Measurements from ENCODE around the gene SLC15A4.

The SLC15A4 gene

DNA sequence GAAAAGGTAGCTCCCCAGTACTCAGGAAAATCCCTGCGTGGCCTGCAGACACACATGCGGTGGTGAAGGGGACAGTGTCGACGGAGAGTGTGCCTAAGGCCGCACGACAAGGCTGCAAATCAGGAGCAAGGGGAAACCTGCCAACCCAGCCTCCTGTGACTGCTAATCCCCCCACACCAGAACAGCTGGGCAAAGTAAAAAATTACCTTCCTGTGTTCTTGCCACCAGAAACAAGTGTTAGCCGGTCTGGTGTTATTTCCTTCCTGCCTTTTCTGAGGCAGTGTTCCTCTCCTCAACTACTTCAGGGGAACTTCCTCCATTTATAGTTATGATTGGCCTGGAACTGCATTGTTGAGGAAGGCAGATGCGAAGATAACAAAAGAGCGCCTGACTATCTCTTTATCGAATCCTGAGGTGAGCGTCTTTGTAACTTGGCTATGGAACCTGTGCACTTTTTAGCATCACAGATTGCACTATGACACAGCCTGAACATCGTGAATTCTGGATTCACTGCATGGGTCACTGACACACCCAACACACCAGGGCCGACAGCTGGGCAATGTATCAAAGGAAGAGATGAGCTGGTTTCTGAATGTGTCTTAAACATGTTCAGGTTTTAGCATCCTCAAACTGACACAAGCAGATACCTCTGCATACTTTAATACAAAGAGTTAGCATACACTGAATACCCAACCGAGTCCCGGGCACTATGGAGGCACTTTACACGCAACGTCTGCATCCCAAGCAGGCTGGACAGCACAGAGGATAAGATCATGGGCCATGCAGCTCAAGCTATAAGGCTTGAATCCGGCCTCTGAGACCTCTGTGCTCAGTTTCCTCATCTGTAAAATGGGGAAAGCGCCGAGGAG lies 28.9 kb downstream of the SLC15A4 start:
- no peak for DNase-seq (ENCODE audit: low read depth)

GRCh38 chr12:128793701-128794100 lies 30.1 kb downstream of the SLC15A4 start:
- no peak for DNase-seq (ENCODE audit: low read depth)

DNA sequence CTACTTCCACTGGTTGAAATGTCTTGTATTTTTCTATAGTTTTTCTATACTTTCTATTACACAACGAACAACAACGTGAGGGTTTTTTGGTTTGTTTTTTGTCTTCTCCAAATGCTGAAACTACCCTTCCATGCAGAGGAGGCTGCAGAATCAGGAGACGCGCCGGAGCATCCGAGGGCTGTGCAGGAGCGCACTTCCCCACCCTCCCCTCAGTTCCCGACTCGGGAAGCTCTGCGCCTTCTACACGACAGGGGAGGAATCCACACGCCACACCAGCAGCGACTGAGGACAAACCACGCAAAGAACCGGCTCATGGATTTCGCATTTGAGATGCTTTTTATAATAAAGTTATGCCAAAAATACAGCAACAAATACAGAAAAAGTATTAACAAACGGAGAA lies 30.9 kb downstream of the SLC15A4 start:
- no peak for DNase-seq (ENCODE audit: low read depth)

- no peak for DNase-seq (ENCODE audit: low read depth)
Observed at GRCh38 chr12:128792398-128792797, 31.4 kb downstream of the SLC15A4 start.

- DNase-seq (ENCODE audit: low read depth) = peak; percentile 29
Observed at GRCh38 chr12:128791395-128792322, 32.1 kb downstream of the SLC15A4 start.

- DNase-seq (ENCODE audit: low read depth) = peak; percentile 40
Observed at GRCh38 chr12:128790653-128791373, 32.9 kb downstream of the SLC15A4 start.

GRCh38 chr12:128790221-128790620 lies 33.5 kb downstream of the SLC15A4 start:
- no peak for DNase-seq (ENCODE audit: low read depth)

DNA sequence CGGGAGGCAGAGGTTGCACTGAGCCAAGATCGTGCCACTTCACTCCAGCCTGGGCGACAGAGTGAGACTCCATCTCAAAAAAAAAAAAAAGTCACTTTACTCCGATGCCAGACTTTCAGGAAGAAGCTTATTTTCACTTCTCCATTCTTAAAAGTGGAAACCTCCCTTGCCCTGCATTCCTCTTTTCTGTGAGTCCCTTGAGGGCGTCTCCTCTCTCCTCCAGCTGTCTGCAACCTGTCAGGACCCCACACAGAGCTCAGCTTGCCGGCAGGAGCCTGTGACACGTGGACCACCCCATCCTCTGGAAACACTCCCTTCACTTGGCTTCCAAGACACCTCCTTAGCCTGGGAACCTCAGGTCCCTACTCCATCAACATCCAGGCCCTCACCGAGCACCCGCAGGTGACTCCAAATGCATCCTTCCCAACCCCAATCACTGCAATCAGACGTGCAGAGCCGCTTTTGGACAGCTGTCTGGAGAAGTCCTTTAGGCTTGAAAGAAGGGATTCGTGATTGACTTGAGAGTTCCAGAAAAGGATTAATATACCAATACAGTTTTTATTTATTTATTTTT lies 34.3 kb downstream of the SLC15A4 start:
- DNase-seq (ENCODE audit: low read depth) = no peak

DNA sequence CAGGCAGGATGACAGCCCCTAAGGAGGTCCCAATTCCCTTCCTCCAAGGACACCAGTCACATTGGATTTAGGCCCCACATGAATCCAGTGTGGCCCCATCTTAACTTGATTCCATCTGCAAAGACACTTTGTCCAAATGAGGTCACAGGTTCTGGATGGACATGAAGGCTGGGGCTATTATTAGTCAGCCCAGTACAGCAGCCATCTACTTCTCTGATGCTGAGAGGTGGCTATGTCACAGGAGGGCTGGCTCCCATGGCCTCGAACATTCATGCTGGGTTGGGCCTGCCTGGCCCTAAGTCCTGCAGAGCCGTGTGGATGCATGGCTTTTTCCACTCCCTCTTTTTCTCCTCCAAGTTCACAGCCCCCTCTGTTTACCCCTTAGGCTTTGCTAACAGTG lies 35.9 kb downstream of the SLC15A4 start:
- no peak for DNase-seq (ENCODE audit: low read depth)

- DNase-seq (ENCODE audit: low read depth) = no peak
Observed at GRCh38 chr12:128786741-128787391, 36.9 kb downstream of the SLC15A4 start.

- no peak for DNase-seq (ENCODE audit: low read depth)
Observed at GRCh38 chr12:128784030-128784760, 39.6 kb downstream of the SLC15A4 start.

- DNase-seq (ENCODE audit: low read depth) = peak; percentile 30
Observed at GRCh38 chr12:128783129-128783574, 40.6 kb downstream of the SLC15A4 start.

DNA sequence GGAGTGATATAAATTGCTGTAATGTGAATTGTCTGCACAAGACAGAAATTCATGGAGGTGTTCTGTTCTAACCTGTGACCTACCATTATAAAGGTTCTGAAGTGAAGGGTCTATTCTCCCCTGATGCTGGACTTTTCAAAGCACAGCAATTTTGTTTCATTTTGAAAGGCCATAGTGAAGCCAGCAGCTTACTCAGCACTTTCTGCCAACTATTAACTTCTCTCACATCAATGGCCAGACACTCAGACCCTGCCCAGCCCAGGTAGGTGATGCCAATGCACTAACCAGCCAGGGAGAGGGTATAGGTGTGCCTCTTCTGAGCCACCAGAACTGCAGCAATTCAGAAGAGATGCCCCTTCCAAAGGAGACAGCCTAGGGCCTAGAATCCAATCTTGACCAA lies 43.9 kb downstream of the SLC15A4 start:
- no peak for DNase-seq (ENCODE audit: low read depth)

- no peak for DNase-seq (ENCODE audit: low read depth)
Observed at GRCh38 chr12:128772249-128772648, 51.5 kb downstream of the SLC15A4 start.

GRCh38 chr12:128771681-128772080 lies 52.1 kb downstream of the SLC15A4 start:
- no peak for DNase-seq (ENCODE audit: low read depth)

GRCh38 chr12:128767518-128767917 lies 56.2 kb downstream of the SLC15A4 start:
- DNase-seq (ENCODE audit: low read depth) = no peak

DNA sequence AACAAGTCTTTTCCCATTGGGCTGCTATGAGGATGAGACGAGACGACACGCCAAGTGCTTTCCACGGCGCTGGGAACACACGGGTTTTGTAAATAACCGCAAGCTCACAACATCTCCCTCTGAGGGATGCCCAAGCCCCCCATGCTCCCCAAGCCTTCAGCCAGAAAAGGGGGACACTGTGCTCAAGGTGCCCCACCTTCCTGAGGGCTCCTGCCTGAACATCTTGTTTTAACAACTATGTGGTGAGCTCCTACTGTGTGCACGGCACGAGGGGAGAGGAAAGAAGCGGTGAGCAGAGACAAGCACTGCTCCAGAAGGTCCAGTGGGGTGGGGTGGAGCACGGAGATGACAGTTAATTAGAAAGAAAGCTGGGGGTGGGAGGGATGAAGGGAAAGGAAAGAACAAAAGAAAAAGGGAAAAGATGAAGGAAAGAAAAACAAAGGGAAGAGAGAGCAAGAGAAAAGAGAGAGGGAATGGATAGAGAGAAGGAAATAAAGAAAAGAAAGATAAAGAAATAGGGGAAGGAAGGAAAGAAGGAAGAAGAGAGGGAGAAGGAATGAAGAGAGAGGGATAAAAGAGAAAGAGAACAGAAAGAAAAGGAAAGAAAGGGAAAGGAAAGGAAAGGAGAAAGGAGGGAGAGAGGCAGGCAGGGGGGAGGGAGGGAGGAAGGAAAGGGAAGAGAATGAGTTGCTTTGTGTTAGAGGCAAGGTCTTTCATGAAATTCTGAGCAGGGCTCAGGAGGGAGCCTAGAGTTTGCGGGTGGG lies 56.8 kb downstream of the SLC15A4 start:
- no peak for DNase-seq (ENCODE audit: low read depth)

- no peak for DNase-seq (ENCODE audit: low read depth)
Observed at GRCh38 chr12:128763395-128763794, 60.4 kb downstream of the SLC15A4 start.

- DNase-seq (ENCODE audit: low read depth) = no peak
Observed at GRCh38 chr12:128761379-128761790, 62.4 kb downstream of the SLC15A4 start.

DNA sequence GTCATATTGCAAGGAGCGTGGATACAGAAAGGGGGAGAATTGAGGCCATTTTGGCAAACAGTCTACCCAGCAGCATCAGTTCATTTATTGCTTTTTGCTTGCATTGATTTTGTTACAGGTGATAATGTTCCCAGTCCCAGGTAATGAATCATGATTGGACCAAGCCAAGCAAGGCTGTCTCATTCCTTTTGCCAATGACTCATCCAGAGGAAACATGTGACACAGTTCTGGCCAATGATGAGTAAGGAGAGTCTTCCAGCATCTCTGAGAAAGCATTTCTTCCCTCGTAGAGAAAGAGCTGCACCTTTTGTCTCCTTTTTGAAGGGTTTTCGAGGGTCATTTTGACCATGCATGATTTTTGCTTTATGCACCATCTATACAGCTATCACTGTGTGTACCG lies 68.2 kb downstream of the SLC15A4 start:
- no peak for DNase-seq (ENCODE audit: low read depth)

Data from EH (cell line).